ENCODE results near the gene MCTP1.

GRCh38 chr5:94702729-94703128 is 582.2 kb downstream of the MCTP1 start:
- no peak for TF ChIP-seq CTCF (IDR thresholded peaks at IDR 0.05)
- no peak for TF ChIP-seq POLR2A (IDR thresholded peaks at IDR 0.05)
